ENCODE results near the gene CDT1. TPM values are rescaled to one million over a fixed set of nuclear protein-coding genes. Genes with fewer than 3 reads are reported as not detected.
"Not testable (repeated sequence)": the region's sequence is repeated elsewhere in the genome, so short reads cannot be mapped to it uniquely, and the experiment has no call there.

CDT1 gene
- total RNA-seq, 1 experiment from 2014 or later = 39.9 TPM

GRCh38 chr16:88771294-88771772 is 32.3 kb upstream of the CDT1 start:
- intact Hi-C loops (cut with micrococcal nuclease; ENCODE audit: unreplicated experiment) (no loop called here), in situ Hi-C loops (cut with HindIII; ENCODE audit: low pct_unique_long_range_greater_than_20kb, low sequenced_read_pairs) (no loop called here)
- H3K9me3 ChIP-seq (ENCODE audit: control insufficient read depth, insufficient read depth, low read depth, low read length) = no peaks in the 10 kb centered on the region
- H3K4me1 ChIP-seq (ENCODE audit: control insufficient read depth, insufficient read depth, low read length) = peaks cover 77% of the 10 kb centered on the region
- H3K36me3 ChIP-seq (ENCODE audit: control insufficient read depth, insufficient read depth, low read length) = no peaks in the 10 kb centered on the region
- H3K4me3 ChIP-seq (ENCODE audit: low read depth in 2 of 2, low read length in 2 of 2) = peak overlapping the region; percentile 21 to 46; a peak in 3 of 4 replicates
- ATAC-seq = no peak; the same call in 1 of the 2 replicates
- TF ChIP-seq SIN3A (IDR thresholded peaks at IDR 0.05; ENCODE audit: borderline replicate concordance, insufficient read depth, low read depth, low read length) (no peak), CTCF (IDR thresholded peaks at IDR 0.05) (no peak), TCF7L2 (IDR thresholded peaks at IDR 0.05; ENCODE audit: low read depth, low read length) (no peak), REST (IDR thresholded peaks at IDR 0.05; ENCODE audit: insufficient read depth in 1 of 2, low read depth in 2 of 2, low read length in 1 of 2) (no peak), POLR2AphosphoS5 (IDR thresholded peaks at IDR 0.05; ENCODE audit: low read depth, low read length) (no peak)
- H3K27ac ChIP-seq (ENCODE audit: low read length) = peak overlapping the region; percentile 77
- no peak for DNase-seq (ENCODE audit: low read depth, low spot score)
- no peaks in the 10 kb centered on the region for H3K27me3 ChIP-seq (ENCODE audit: control insufficient read depth, insufficient read depth, low read length)
- POLR2A ChIA-PET = interaction anchor here (0.6 kb wide), 1 partner anchor 651 kb away, joined by 8 read pairs; no protein-coding TSS in a partner anchor
- no TSS peak for BruUV-seq (replicated peaks)
- CTCF ChIA-PET = interaction anchor here (0.9 kb wide), 1 partner anchor 34 kb away, joined by 3 read pairs; no protein-coding TSS in a partner anchor

GRCh38 chr16:88771781-88772180 is 31.8 kb upstream of the CDT1 start:
- POLR2A ChIA-PET = not testable (repeated sequence)
- peaks cover 78% of the 10 kb centered on the region for H3K4me1 ChIP-seq (ENCODE audit: control insufficient read depth, insufficient read depth, low read length)

More at GRCh38 chr16:88771781-88772180, 31.8 kb upstream of the CDT1 start:
- peak overlapping the region; percentile 2; the same call in 1 of the 2 replicates for H3K27ac ChIP-seq (ENCODE audit: low read length)
- in situ Hi-C loops (cut with HindIII; ENCODE audit: low pct_unique_long_range_greater_than_20kb, low sequenced_read_pairs); ATAC-seq; DNase-seq (ENCODE audit: low read depth, low spot score); H3K4me3 ChIP-seq (ENCODE audit: low read depth in 2 of 2, low read length in 2 of 2); H3K9me3 ChIP-seq (ENCODE audit: control insufficient read depth, insufficient read depth, low read depth, low read length); H3K27me3 ChIP-seq (ENCODE audit: control insufficient read depth, insufficient read depth, low read length); H3K36me3 ChIP-seq (ENCODE audit: control insufficient read depth, insufficient read depth, low read length); CTCF ChIA-PET; intact Hi-C loops (cut with micrococcal nuclease; ENCODE audit: unreplicated experiment); BruUV-seq (replicated peaks): not testable (repeated sequence)
